GM12891 (cell line): ENCODE measurements around the gene CCDC142. TPM values are rescaled to one million over a fixed set of nuclear protein-coding genes. Genes with fewer than 3 reads are reported as not detected.

Source experiments
- DNase-seq: peaks from one replicate; pipeline ENCODE4 v3.0.0; 2011; ENCODE audit warnings: low spot score; ENCODE audit not compliant: insufficient read length
- FAIRE-seq: peaks from 2 replicates; lab custom pipeline; 2011; peaks lifted over from hg19 to GRCh38; lab: Jason Lieb, UNC
- PAX5 ChIP-seq: IDR thresholded peaks from 2 replicates; pipeline ENCODE4 v1.6.1; 2011; ENCODE audit warnings: low read length, moderate library complexity, mild to moderate bottlenecking; ENCODE audit not compliant: insufficient read depth, severe bottlenecking
- POLR2A ChIP-seq: IDR thresholded peaks from 2 replicates; pipeline ENCODE4 v1.6.1; 2011; ENCODE audit warnings: low read depth, low read length, control low read depth
- POLR2AphosphoS5 ChIP-seq: IDR thresholded peaks from 2 replicates; pipeline ENCODE4 v1.6.1; 2011; ENCODE audit warnings: low read depth, low read length, control low read depth
- POU2F2 ChIP-seq: IDR thresholded peaks from 2 replicates; pipeline ENCODE4 v1.6.1; 2011; ENCODE audit warnings: low read depth, mild to moderate bottlenecking, control low read depth, low read length, moderate library complexity
- SPI1 ChIP-seq: IDR thresholded peaks from 2 replicates; pipeline ENCODE4 v1.6.1; 2011; ENCODE audit warnings: low read depth, low read length, control low read depth
- TAF1 ChIP-seq: IDR thresholded peaks from 2 replicates; pipeline ENCODE4 v1.6.1; 2011; ENCODE audit warnings: low read depth, low read length, control low read depth
- polyA plus RNA-seq: library from polyadenylated mRNA; unstranded; fragments of >200 nt; gene quantifications from one replicate; pipeline ENCODE4 v1.2.1, GENCODE V29; 2012; ENCODE audit warnings: low read depth, missing spikeins, inconsistent platforms; ENCODE audit not compliant: missing spikeins

CCDC142 gene
- 3.6 TPM for polyA plus RNA-seq

- DNase-seq (peak; percentile 88), FAIRE-seq (peak; percentile 97)
- peak; percentile 66; the same call in 1 of the 2 replicates for TF ChIP-seq POU2F2
- TF ChIP-seq POLR2A: peak; percentile 70
- peak; percentile 64 for TF ChIP-seq POLR2AphosphoS5
- no peak for TF ChIP-seq PAX5
- TF ChIP-seq TAF1: peak; percentile 93
- TF ChIP-seq SPI1: peak; percentile 29; the same call in 1 of the 2 replicates
Observed at GRCh38 chr2:74482801-74483674, at the start of gene CCDC142, which contains the start of gene TTC31. CCDC142 (minus strand) TSS chr2:74482998; CDS start chr2:74482837, 161 bp downstream. TTC31 (plus strand) TSS chr2:74483081; CDS start chr2:74483096, 15 bp downstream.

GRCh38 chr2:74532222-74532621 is 49.4 kb upstream of the CCDC142 start:
- TF ChIP-seq POU2F2 (no peak), PAX5 (no peak), POLR2AphosphoS5 (no peak), POLR2A (no peak), SPI1 (no peak), TAF1 (no peak)
- FAIRE-seq (no peak), DNase-seq (no peak)

- DNase-seq: no peak
- FAIRE-seq: no peak
- TF ChIP-seq POU2F2 (no peak), TAF1 (no peak), POLR2A (no peak), SPI1 (no peak), POLR2AphosphoS5 (no peak), PAX5 (no peak)
Observed at GRCh38 chr2:74531666-74532065, 48.9 kb upstream of the CCDC142 start.

GRCh38 chr2:74530239-74531187 is 47.7 kb upstream of the CCDC142 start:
- peak; percentile 62 for FAIRE-seq
- no peak for DNase-seq
- TF ChIP-seq TAF1: no peak
- TF ChIP-seq POLR2A: peak; percentile 79
- peak; percentile 35; the same call in 1 of the 2 replicates for TF ChIP-seq POLR2AphosphoS5
- no peak for TF ChIP-seq PAX5
- 0 out of 2 replicates have a peak, but pooled peaks have one; percentile 6 for TF ChIP-seq POU2F2
- TF ChIP-seq SPI1: no peak

- FAIRE-seq: peak; percentile 95
- DNase-seq: peak; percentile 99
- TF ChIP-seq POU2F2 (0 out of 2 replicates have a peak, but pooled peaks have one; percentile 26), SPI1 (no peak), TAF1 (peak; percentile 89; the same call in 1 of the 2 replicates), POLR2AphosphoS5 (peak; percentile 84), PAX5 (no peak)
Observed at GRCh38 chr2:74529357-74530238, 46.8 kb upstream of the CCDC142 start, which contains the start of the genes AUP1 and HTRA2. AUP1 (minus strand) TSS chr2:74529706; CDS start chr2:74529629, 77 bp downstream. HTRA2 (plus strand) TSS chr2:74529933; CDS start chr2:74530007, 74 bp downstream.

- DNase-seq (no peak), FAIRE-seq (no peak)
- TF ChIP-seq PAX5: no peak
- TF ChIP-seq POLR2AphosphoS5: 0 out of 2 replicates have a peak, but pooled peaks have one; percentile 13
- no peak for TF ChIP-seq SPI1
- no peak for TF ChIP-seq TAF1
Observed at GRCh38 chr2:74528600-74529356, 46.0 kb upstream of the CCDC142 start.

GRCh38 chr2:74527741-74528140 is 44.9 kb upstream of the CCDC142 start:
- DNase-seq (no peak), FAIRE-seq (no peak)
- TF ChIP-seq POLR2AphosphoS5 (no peak), TAF1 (no peak), PAX5 (no peak), POU2F2 (no peak)

- DNase-seq (no peak), FAIRE-seq (no peak)
- no peak for TF ChIP-seq POLR2AphosphoS5
- TF ChIP-seq POU2F2: no peak
- TF ChIP-seq POLR2A: no peak; the same call in 1 of the 2 replicates
- no peak for TF ChIP-seq SPI1
- no peak for TF ChIP-seq TAF1
- TF ChIP-seq PAX5: no peak
Observed at GRCh38 chr2:74526649-74527230, 43.9 kb upstream of the CCDC142 start.
